ENCODE measurements around the gene PLEKHG5. TPM values are rescaled to one million over a fixed set of nuclear protein-coding genes. Genes with fewer than 3 reads are reported as not detected.
"Not testable (repeated sequence)": the region's sequence is repeated elsewhere in the genome, so short reads cannot be mapped to it uniquely, and the experiment has no call there.

PLEKHG5 gene
- total RNA-seq, 2 donors from 2014 or later = 3.2 to 3.8 TPM

GRCh38 chr1:6447818-6448748, 43.4 kb downstream of the PLEKHG5 start:
- Mint-ChIP-seq H3K27ac (no peak overlapping the region), H3K27me3 (peaks cover 13% of the 10 kb centered on the region), H3K4me1 (peaks cover 14% of the 10 kb centered on the region), H3K4me3 (peak overlapping the region; percentile 65), H3K36me3 (ENCODE audit: low read depth) (no peaks in the 10 kb centered on the region), H3K9me3 (no peaks in the 10 kb centered on the region)
- ATAC-seq (replicated peaks) = peak; percentile 30

GRCh38 chr1:6447016-6447817, 44.2 kb downstream of the PLEKHG5 start:
- H3K4me1 Mint-ChIP-seq = peaks cover 13% of the 10 kb centered on the region
- no peaks in the 10 kb centered on the region for H3K36me3 Mint-ChIP-seq (ENCODE audit: low read depth)
- H3K4me3 Mint-ChIP-seq = peak overlapping the region; percentile 65
- H3K9me3 Mint-ChIP-seq = no peaks in the 10 kb centered on the region
- peaks cover 13% of the 10 kb centered on the region for H3K27me3 Mint-ChIP-seq
- no peak for ATAC-seq (replicated peaks)
- no peak overlapping the region for H3K27ac Mint-ChIP-seq

GRCh38 chr1:6446665-6447015, 44.8 kb downstream of the PLEKHG5 start:
- Mint-ChIP-seq H3K27me3 (peaks cover 13% of the 10 kb centered on the region), H3K4me1 (peaks cover 13% of the 10 kb centered on the region), H3K9me3 (no peaks in the 10 kb centered on the region), H3K27ac (no peak overlapping the region), H3K36me3 (ENCODE audit: low read depth) (no peaks in the 10 kb centered on the region), H3K4me3 (peak overlapping the region; percentile 65)
- no peak for ATAC-seq (replicated peaks)

GRCh38 chr1:6445929-6446328, 45.5 kb downstream of the PLEKHG5 start:
- H3K9me3 Mint-ChIP-seq; H3K27ac Mint-ChIP-seq; H3K36me3 Mint-ChIP-seq (ENCODE audit: low read depth); ATAC-seq (replicated peaks): not testable (repeated sequence)
- Mint-ChIP-seq H3K4me1 (peaks cover 13% of the 10 kb centered on the region), H3K4me3 (peak overlapping the region; percentile 65), H3K27me3 (peaks cover 13% of the 10 kb centered on the region)

GRCh38 chr1:6445062-6445763, 46.3 kb downstream of the PLEKHG5 start:
- ATAC-seq (replicated peaks) = peak; percentile 33
- peaks cover 13% of the 10 kb centered on the region for H3K4me1 Mint-ChIP-seq
- H3K9me3 Mint-ChIP-seq = no peaks in the 10 kb centered on the region
- no peak overlapping the region for H3K27ac Mint-ChIP-seq
- H3K4me3 Mint-ChIP-seq = no peak overlapping the region
- H3K27me3 Mint-ChIP-seq = peaks cover 10% of the 10 kb centered on the region
- H3K36me3 Mint-ChIP-seq (ENCODE audit: low read depth) = no peaks in the 10 kb centered on the region

- Mint-ChIP-seq H3K4me1 (peaks cover 8% of the 10 kb centered on the region), H3K4me3 (no peak overlapping the region), H3K27me3 (peaks cover 7% of the 10 kb centered on the region), H3K9me3 (no peaks in the 10 kb centered on the region), H3K36me3 (ENCODE audit: low read depth) (no peaks in the 10 kb centered on the region), H3K27ac (no peak overlapping the region)
- no peak for ATAC-seq (replicated peaks)
Observed at GRCh38 chr1:6444377-6444776, 47.1 kb downstream of the PLEKHG5 start.

- Mint-ChIP-seq H3K9me3 (no peaks in the 10 kb centered on the region), H3K27me3 (peaks cover 6% of the 10 kb centered on the region), H3K4me3 (no peak overlapping the region), H3K4me1 (peaks cover 5% of the 10 kb centered on the region), H3K36me3 (ENCODE audit: low read depth) (no peaks in the 10 kb centered on the region), H3K27ac (no peak overlapping the region)
- ATAC-seq (replicated peaks) = no peak
Observed at GRCh38 chr1:6443339-6444115, 47.9 kb downstream of the PLEKHG5 start.

GRCh38 chr1:6441586-6441985, 49.9 kb downstream of the PLEKHG5 start:
- Mint-ChIP-seq H3K27ac (no peak overlapping the region), H3K27me3 (peaks cover 10% of the 10 kb centered on the region), H3K36me3 (ENCODE audit: low read depth) (no peaks in the 10 kb centered on the region), H3K4me3 (peak overlapping the region; percentile 19), H3K9me3 (no peaks in the 10 kb centered on the region), H3K4me1 (peaks cover 10% of the 10 kb centered on the region)
- no peak for ATAC-seq (replicated peaks)

- peak; percentile 91 for ATAC-seq (replicated peaks)
- H3K27me3 Mint-ChIP-seq = peaks cover 10% of the 10 kb centered on the region
- H3K4me3 Mint-ChIP-seq = peak overlapping the region; percentile 48
Observed at GRCh38 chr1:6440198-6441126, 51.0 kb downstream of the PLEKHG5 start.

GRCh38 chr1:6438047-6438525, 53.4 kb downstream of the PLEKHG5 start:
- H3K4me3 Mint-ChIP-seq = no peak overlapping the region
- no peaks in the 10 kb centered on the region for H3K9me3 Mint-ChIP-seq
- H3K27me3 Mint-ChIP-seq = peaks cover 7% of the 10 kb centered on the region
- peaks cover 4% of the 10 kb centered on the region for H3K4me1 Mint-ChIP-seq
- peak; percentile 64 for ATAC-seq (replicated peaks)
- no peak overlapping the region for H3K27ac Mint-ChIP-seq
- no peaks in the 10 kb centered on the region for H3K36me3 Mint-ChIP-seq (ENCODE audit: low read depth)

More at GRCh38 chr1:6440198-6441126, 51.0 kb downstream of the PLEKHG5 start:
- H3K27ac Mint-ChIP-seq = no peak overlapping the region
- peaks cover 10% of the 10 kb centered on the region for H3K4me1 Mint-ChIP-seq
- no peaks in the 10 kb centered on the region for H3K36me3 Mint-ChIP-seq (ENCODE audit: low read depth)
- no peaks in the 10 kb centered on the region for H3K9me3 Mint-ChIP-seq

- not testable (repeated sequence) for H3K27me3 Mint-ChIP-seq
Observed at GRCh38 chr1:6437012-6437700, 54.3 kb downstream of the PLEKHG5 start.

GRCh38 chr1:6436277-6436676, 55.2 kb downstream of the PLEKHG5 start:
- H3K4me1 Mint-ChIP-seq; ATAC-seq (replicated peaks); H3K9me3 Mint-ChIP-seq; H3K27ac Mint-ChIP-seq; H3K36me3 Mint-ChIP-seq (ENCODE audit: low read depth); H3K27me3 Mint-ChIP-seq; H3K4me3 Mint-ChIP-seq: not testable (repeated sequence)

More at GRCh38 chr1:6437012-6437700, 54.3 kb downstream of the PLEKHG5 start:
- H3K36me3 Mint-ChIP-seq (ENCODE audit: low read depth); H3K4me1 Mint-ChIP-seq; H3K9me3 Mint-ChIP-seq; H3K27ac Mint-ChIP-seq; ATAC-seq (replicated peaks); H3K4me3 Mint-ChIP-seq: not testable (repeated sequence)

Data from activated T-helper 17 cell treated with anti-CD3 and anti-CD28 coated beads, Interleukin-2, amount 50 U/mL, for 72 hours (primary cell).